Neural progenitor cell (in vitro differentiated cells): Measurements from ENCODE around the gene AFMID.

Source experiments
- EZH2 ChIP-seq: fragments of 200-600 bp; sonication (generic); IDR thresholded peaks from 2 replicates; pipeline ENCODE4 v1.6.1; 2017; ENCODE audit warnings: antibody characterized with exemption, mild to moderate bottlenecking, moderate library complexity
- EZH2phosphoT487 ChIP-seq: fragments of 200-600 bp; sonication (generic); IDR thresholded peaks from 2 replicates; pipeline ENCODE4 v1.6.1; 2017; ENCODE audit warnings: antibody characterized with exemption
- TF ChIP-seq, protein P1 (sequence below): fragments of 200-600 bp; sonication (generic); IDR thresholded peaks from 2 replicates; pipeline ENCODE4 v1.5.1; 2017; ENCODE audit warnings: antibody characterized with exemption, mild to moderate bottlenecking

DNA sequence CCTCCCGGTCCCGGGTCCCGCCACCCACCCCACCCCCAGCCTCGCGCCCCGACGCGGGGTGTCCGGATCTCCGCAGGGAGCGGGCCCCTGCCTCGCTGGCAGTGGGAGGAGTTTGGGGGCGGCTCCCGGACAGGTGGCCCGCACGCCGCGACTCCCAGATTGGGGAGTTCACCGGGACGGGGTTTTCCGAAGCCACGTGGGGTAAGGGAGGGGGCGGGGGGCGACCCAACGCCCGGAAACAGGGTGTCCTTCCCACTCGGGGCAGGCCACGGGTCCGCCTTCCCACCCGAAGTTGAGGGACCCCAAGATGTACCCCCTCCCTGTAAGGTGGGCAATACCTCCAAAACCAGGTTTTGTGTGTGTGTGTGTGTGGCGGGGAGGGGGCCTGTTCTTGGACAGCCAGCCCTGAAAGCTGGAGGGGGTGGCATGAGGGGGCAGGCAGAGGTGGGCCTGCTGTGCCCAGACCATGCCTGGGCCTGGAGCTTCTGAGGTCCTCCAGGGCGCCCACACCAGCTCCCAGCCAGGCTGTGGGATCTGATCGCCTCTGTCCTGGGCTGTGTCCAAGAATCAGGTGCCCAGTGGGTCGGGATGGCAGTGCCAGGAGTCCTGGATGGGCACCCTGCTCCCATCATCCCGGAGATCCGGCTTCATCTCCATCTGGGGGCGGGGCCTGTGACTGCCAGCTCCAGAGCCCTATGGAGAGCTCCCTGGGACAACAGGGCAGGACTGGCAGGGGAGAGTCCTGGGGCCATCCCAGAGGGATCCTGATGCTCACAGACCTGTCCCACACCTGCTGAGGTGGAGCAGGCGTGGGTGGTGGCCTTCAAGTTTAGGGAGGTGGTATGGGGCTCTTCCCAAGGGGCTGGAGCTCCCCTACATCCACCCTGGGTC, 18.0 kb upstream of the AFMID start:
- TF ChIP-seq, protein P1, sequence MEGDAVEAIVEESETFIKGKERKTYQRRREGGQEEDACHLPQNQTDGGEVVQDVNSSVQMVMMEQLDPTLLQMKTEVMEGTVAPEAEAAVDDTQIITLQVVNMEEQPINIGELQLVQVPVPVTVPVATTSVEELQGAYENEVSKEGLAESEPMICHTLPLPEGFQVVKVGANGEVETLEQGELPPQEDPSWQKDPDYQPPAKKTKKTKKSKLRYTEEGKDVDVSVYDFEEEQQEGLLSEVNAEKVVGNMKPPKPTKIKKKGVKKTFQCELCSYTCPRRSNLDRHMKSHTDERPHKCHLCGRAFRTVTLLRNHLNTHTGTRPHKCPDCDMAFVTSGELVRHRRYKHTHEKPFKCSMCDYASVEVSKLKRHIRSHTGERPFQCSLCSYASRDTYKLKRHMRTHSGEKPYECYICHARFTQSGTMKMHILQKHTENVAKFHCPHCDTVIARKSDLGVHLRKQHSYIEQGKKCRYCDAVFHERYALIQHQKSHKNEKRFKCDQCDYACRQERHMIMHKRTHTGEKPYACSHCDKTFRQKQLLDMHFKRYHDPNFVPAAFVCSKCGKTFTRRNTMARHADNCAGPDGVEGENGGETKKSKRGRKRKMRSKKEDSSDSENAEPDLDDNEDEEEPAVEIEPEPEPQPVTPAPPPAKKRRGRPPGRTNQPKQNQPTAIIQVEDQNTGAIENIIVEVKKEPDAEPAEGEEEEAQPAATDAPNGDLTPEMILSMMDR: no peak
- TF ChIP-seq EZH2 (no peak), EZH2phosphoT487 (no peak)
